NB4 (cell line): ENCODE measurements around the gene APOC4.
A peak's percentile ranks its signal among the peaks of the same experiment; 100 is the strongest.

ENCODE experiments used
- TF ChIP-seq, protein P1 (sequence below): IDR thresholded peaks from one replicate; pipeline ENCODE4 v1.5.1; 2012; ENCODE audit warnings: low read depth, low read length
- TF ChIP-seq, protein P2 (sequence below): IDR thresholded peaks from 2 replicates; pipeline ENCODE4 v1.6.1; 2011; ENCODE audit warnings: low read depth, low read length

- TF ChIP-seq, protein P1, sequence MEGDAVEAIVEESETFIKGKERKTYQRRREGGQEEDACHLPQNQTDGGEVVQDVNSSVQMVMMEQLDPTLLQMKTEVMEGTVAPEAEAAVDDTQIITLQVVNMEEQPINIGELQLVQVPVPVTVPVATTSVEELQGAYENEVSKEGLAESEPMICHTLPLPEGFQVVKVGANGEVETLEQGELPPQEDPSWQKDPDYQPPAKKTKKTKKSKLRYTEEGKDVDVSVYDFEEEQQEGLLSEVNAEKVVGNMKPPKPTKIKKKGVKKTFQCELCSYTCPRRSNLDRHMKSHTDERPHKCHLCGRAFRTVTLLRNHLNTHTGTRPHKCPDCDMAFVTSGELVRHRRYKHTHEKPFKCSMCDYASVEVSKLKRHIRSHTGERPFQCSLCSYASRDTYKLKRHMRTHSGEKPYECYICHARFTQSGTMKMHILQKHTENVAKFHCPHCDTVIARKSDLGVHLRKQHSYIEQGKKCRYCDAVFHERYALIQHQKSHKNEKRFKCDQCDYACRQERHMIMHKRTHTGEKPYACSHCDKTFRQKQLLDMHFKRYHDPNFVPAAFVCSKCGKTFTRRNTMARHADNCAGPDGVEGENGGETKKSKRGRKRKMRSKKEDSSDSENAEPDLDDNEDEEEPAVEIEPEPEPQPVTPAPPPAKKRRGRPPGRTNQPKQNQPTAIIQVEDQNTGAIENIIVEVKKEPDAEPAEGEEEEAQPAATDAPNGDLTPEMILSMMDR: peak; percentile 65
- TF ChIP-seq, protein P2, sequence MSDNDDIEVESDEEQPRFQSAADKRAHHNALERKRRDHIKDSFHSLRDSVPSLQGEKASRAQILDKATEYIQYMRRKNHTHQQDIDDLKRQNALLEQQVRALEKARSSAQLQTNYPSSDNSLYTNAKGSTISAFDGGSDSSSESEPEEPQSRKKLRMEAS: no peak
Observed at GRCh38 chr19:44903602-44904425, 38.2 kb upstream of the APOC4 start.
